HEK293 (cell line): ENCODE results near the gene PCSK6.
A peak's percentile ranks its signal among the peaks of the same experiment; 100 is the strongest.

Experiments used
- CTCF ChIA-PET: fragments of 350-600 bp; formaldehyde crosslinking; extraction: SDS; loops from one replicate; lab custom pipeline; 2021; ENCODE audit warnings: antibody characterized with exemption; lab: Yijun Ruan, JAX
- POLR2A ChIA-PET: fragments of 300-600 bp; formaldehyde crosslinking; extraction: SDS; loops from one replicate; lab custom pipeline; 2020; ENCODE audit warnings: antibody characterized with exemption, inconsistent platforms; lab: Yijun Ruan, JAX
- H3K27ac ChIP-seq: fragments of 200-500 bp; sonication (Bioruptor generic); 2 replicates; pipeline ENCODE4 v1.5.1; 2014; ENCODE audit warnings: low read depth, low read length, control low read depth, inconsistent platforms; ENCODE audit errors: extremely low read depth
- H3K36me3 ChIP-seq, 2 experiments: fragments of 200-500 bp in 1 of 2; sonication (Bioruptor generic) in 1 of 2; 1 replicate in 1 of 2; 2 replicates in 1 of 2; pipeline ENCODE4 v1.5.1; 2014 to 2017; ENCODE audit warnings: inconsistent platforms in 2 of 2, low read length in 2 of 2; ENCODE audit not compliant: control insufficient read depth in 2 of 2, insufficient read depth in 1 of 2
- H3K4me1 ChIP-seq: fragments of 200-500 bp; sonication (Bioruptor generic); 2 replicates; pipeline ENCODE4 v1.5.1; 2014; ENCODE audit warnings: mild to moderate bottlenecking, low read length, inconsistent platforms; ENCODE audit not compliant: control insufficient read depth, insufficient read depth
- H3K4me3 ChIP-seq: 2 replicates; pipeline ENCODE4 v1.5.1; 2011; ENCODE audit warnings: low read depth, mild to moderate bottlenecking, control low read depth, low read length, moderate library complexity
- H3K9me3 ChIP-seq: fragments of 200-500 bp; sonication (Bioruptor generic); 2 replicates; pipeline ENCODE4 v1.5.1; 2014; ENCODE audit warnings: low read depth, low read length, inconsistent platforms; ENCODE audit not compliant: control insufficient read depth, insufficient read depth
- EGR2 ChIP-seq: fragments of 450-650 bp; formaldehyde crosslinking; IDR thresholded peaks from 2 replicates; pipeline ENCODE4 v1.5.1; 2016; ENCODE audit warnings: low read depth, missing biosample characterization, missing genetic modification characterization
- GLIS1 ChIP-seq: fragments of 450-650 bp; formaldehyde crosslinking; IDR thresholded peaks from 2 replicates; pipeline ENCODE4 v1.5.1; 2016; ENCODE audit warnings: missing biosample characterization, missing genetic modification characterization
- INSM2 ChIP-seq: fragments of 450-650 bp; formaldehyde crosslinking; IDR thresholded peaks from 2 replicates; pipeline ENCODE4 v1.5.1; 2016; ENCODE audit warnings: missing biosample characterization, missing genetic modification characterization
- KLF10 ChIP-seq: fragments of 450-650 bp; IDR thresholded peaks from 2 replicates; pipeline ENCODE4 v1.5.1; 2018; ENCODE audit warnings: missing biosample characterization, mild to moderate bottlenecking, missing genetic modification characterization
- PRDM1 ChIP-seq: fragments of 450-650 bp; formaldehyde crosslinking; IDR thresholded peaks from 2 replicates; pipeline ENCODE4; 2016; ENCODE audit warnings: missing biosample characterization, missing genetic modification characterization
- RBAK ChIP-seq: fragments of 450-650 bp; formaldehyde crosslinking; IDR thresholded peaks from 2 replicates; pipeline ENCODE4 v1.5.1; 2016; ENCODE audit warnings: missing biosample characterization, missing genetic modification characterization
- REPIN1 ChIP-seq: fragments of 450-650 bp; formaldehyde crosslinking; IDR thresholded peaks from 2 replicates; pipeline ENCODE4 v1.5.1; 2017; ENCODE audit warnings: missing biosample characterization, missing genetic modification characterization, low read depth
- SCRT1 ChIP-seq: fragments of 450-650 bp; formaldehyde crosslinking; IDR thresholded peaks from 2 replicates; pipeline ENCODE4 v1.5.1; 2016; ENCODE audit warnings: missing biosample characterization, missing genetic modification characterization, borderline replicate concordance
- ZFP37 ChIP-seq: fragments of 450-650 bp; formaldehyde crosslinking; IDR thresholded peaks from 2 replicates; pipeline ENCODE4 v1.5.1; 2016; ENCODE audit warnings: missing biosample characterization, missing genetic modification characterization
- ZNF140 ChIP-seq: fragments of 450-650 bp; formaldehyde crosslinking; IDR thresholded peaks from 2 replicates; pipeline ENCODE4 v1.5.1; 2016; ENCODE audit warnings: missing biosample characterization, missing genetic modification characterization
- ZNF223 ChIP-seq: fragments of 450-650 bp; formaldehyde crosslinking; IDR thresholded peaks from 2 replicates; pipeline ENCODE4 v1.5.1; 2016; ENCODE audit warnings: missing biosample characterization, missing genetic modification characterization
- ZNF501 ChIP-seq: fragments of 450-650 bp; formaldehyde crosslinking; IDR thresholded peaks from 2 replicates; pipeline ENCODE4 v1.5.1; 2016; ENCODE audit warnings: missing biosample characterization, missing genetic modification characterization
- ZNF555 ChIP-seq: fragments of 450-650 bp; formaldehyde crosslinking; conservative IDR thresholded peaks from 2 replicates; pipeline ENCODE4 v1.5.1; 2017; ENCODE audit warnings: missing biosample characterization, mild to moderate bottlenecking, missing genetic modification characterization, inconsistent platforms
- ZNF560 ChIP-seq: fragments of 450-650 bp; formaldehyde crosslinking; IDR thresholded peaks from 2 replicates; pipeline ENCODE4 v1.5.1; 2017; ENCODE audit warnings: missing biosample characterization, missing genetic modification characterization, borderline replicate concordance
- ZNF600 ChIP-seq: fragments of 450-650 bp; formaldehyde crosslinking; IDR thresholded peaks from 2 replicates; pipeline ENCODE4 v1.5.1; 2016; ENCODE audit warnings: missing biosample characterization, missing genetic modification characterization
- ZNF623 ChIP-seq: fragments of 450-650 bp; formaldehyde crosslinking; IDR thresholded peaks from 2 replicates; pipeline ENCODE4 v1.5.1; 2016; ENCODE audit warnings: missing biosample characterization, missing genetic modification characterization
- ZNF624 ChIP-seq: fragments of 450-650 bp; formaldehyde crosslinking; IDR thresholded peaks from 2 replicates; pipeline ENCODE4 v1.5.1; 2017; ENCODE audit warnings: missing biosample characterization, missing genetic modification characterization
- ZNF654 ChIP-seq: fragments of 450-650 bp; formaldehyde crosslinking; IDR thresholded peaks from 2 replicates; pipeline ENCODE4 v1.5.1; 2016; ENCODE audit warnings: low read depth, missing biosample characterization, missing genetic modification characterization
- ZNF664 ChIP-seq: fragments of 450-650 bp; formaldehyde crosslinking; IDR thresholded peaks from 2 replicates; pipeline ENCODE4 v1.5.1; 2016; ENCODE audit warnings: missing biosample characterization, missing genetic modification characterization
- ZNF830 ChIP-seq: fragments of 450-650 bp; IDR thresholded peaks from 2 replicates; pipeline ENCODE4 v1.5.0; 2018; ENCODE audit warnings: missing biosample characterization, missing genetic modification characterization, low read depth, mild to moderate bottlenecking, moderate library complexity
- ZNF837 ChIP-seq: fragments of 450-650 bp; formaldehyde crosslinking; IDR thresholded peaks from 2 replicates; pipeline ENCODE4 v1.5.1; 2016; ENCODE audit warnings: missing biosample characterization, missing genetic modification characterization
- TF ChIP-seq, protein P1 (sequence below): fragments of 450-650 bp; formaldehyde crosslinking; IDR thresholded peaks from 2 replicates; pipeline ENCODE4 v1.5.1; 2016; ENCODE audit warnings: missing biosample characterization, missing genetic modification characterization
- TF ChIP-seq, protein P2 (sequence below): fragments of 450-650 bp; formaldehyde crosslinking; IDR thresholded peaks from 2 replicates; pipeline ENCODE4 v1.5.1; 2017; ENCODE audit warnings: missing biosample characterization, missing genetic modification characterization
- TF ChIP-seq, protein P3 (sequence below): fragments of 450-650 bp; formaldehyde crosslinking; IDR thresholded peaks from 2 replicates; pipeline ENCODE4 v1.5.1; 2016; ENCODE audit warnings: missing biosample characterization, missing genetic modification characterization

Gene PCSK6

GRCh38 chr15:101489599-101490407, at the start of gene PCSK6 (continued):
- peak; percentile 79 for TF ChIP-seq GLIS1 (tag by site-specific recombination)
- TF ChIP-seq SCRT1 = no peak
- TF ChIP-seq PRDM1 (tag by site-specific recombination) = no peak
- no peak for TF ChIP-seq REPIN1 (tag by site-specific recombination)
- TF ChIP-seq ZNF624 = no peak
- TF ChIP-seq ZNF555 (tag by site-specific recombination) = no peak
- TF ChIP-seq, protein P1, sequence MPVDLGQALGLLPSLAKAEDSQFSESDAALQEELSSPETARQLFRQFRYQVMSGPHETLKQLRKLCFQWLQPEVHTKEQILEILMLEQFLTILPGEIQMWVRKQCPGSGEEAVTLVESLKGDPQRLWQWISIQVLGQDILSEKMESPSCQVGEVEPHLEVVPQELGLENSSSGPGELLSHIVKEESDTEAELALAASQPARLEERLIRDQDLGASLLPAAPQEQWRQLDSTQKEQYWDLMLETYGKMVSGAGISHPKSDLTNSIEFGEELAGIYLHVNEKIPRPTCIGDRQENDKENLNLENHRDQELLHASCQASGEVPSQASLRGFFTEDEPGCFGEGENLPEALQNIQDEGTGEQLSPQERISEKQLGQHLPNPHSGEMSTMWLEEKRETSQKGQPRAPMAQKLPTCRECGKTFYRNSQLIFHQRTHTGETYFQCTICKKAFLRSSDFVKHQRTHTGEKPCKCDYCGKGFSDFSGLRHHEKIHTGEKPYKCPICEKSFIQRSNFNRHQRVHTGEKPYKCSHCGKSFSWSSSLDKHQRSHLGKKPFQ (tag by site-specific recombination) = no peak

DNA sequence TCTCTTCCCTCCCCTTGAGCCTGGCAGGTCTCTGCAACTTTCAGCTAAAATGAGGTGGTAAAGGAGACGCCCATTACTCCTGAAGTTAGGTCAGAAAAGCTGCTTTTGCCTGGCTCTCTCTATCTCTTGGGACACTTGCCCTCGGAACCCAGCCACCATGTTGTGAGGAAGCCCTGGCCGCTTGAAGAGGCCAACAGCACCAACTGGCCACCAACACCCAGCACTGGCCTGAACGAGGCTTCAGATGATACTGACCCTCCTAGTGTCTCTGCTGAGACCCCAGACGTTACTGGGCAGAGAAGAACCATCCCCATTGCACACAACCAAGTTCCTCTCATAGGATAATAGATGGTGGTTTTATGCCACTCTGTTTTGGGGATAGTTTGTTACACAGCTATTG, 49.5 kb upstream of the PCSK6 start:
- TF ChIP-seq ZNF600 (tag by site-specific recombination) = no peak
- ChIA-PET POLR2A (no interaction called here), CTCF (interaction anchor here (0.7 to 2.0 kb wide), 3 partner anchors 12 to 103 kb away, joined by 3 to 8 read pairs (median 3); no protein-coding TSS in a partner anchor)
- Histone ChIP-seq H3K4me1 (no peaks in the 10 kb centered on the region), H3K4me3 (no peak overlapping the region), H3K36me3 (no peaks in the 10 kb centered on the region), H3K9me3 (no peaks in the 10 kb centered on the region), H3K27ac (no peak overlapping the region)

- POLR2A ChIA-PET = no interaction called here
- no peaks in the 10 kb centered on the region for H3K4me1 ChIP-seq
- H3K4me3 ChIP-seq = no peak overlapping the region
- TF ChIP-seq, protein P2, sequence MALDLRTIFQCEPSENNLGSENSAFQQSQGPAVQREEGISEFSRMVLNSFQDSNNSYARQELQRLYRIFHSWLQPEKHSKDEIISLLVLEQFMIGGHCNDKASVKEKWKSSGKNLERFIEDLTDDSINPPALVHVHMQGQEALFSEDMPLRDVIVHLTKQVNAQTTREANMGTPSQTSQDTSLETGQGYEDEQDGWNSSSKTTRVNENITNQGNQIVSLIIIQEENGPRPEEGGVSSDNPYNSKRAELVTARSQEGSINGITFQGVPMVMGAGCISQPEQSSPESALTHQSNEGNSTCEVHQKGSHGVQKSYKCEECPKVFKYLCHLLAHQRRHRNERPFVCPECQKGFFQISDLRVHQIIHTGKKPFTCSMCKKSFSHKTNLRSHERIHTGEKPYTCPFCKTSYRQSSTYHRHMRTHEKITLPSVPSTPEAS (tag by site-specific recombination) = no peak
- TF ChIP-seq INSM2 (tag by site-specific recombination) (no peak), ZNF140 (no peak), ZNF623 (tag by site-specific recombination) (no peak), ZNF560 (no peak), ZNF837 (tag by site-specific recombination) (no peak), ZNF223 (tag by site-specific recombination) (no peak), ZNF624 (no peak), RBAK (tag by site-specific recombination) (no peak), ZNF501 (no peak), ZNF654 (no peak), ZNF830 (no peak), KLF10 (tag by site-specific recombination) (no peak), EGR2 (no peak), ZFP37 (tag by site-specific recombination) (no peak), ZNF664 (tag by site-specific recombination) (no peak)
- TF ChIP-seq, protein P3, sequence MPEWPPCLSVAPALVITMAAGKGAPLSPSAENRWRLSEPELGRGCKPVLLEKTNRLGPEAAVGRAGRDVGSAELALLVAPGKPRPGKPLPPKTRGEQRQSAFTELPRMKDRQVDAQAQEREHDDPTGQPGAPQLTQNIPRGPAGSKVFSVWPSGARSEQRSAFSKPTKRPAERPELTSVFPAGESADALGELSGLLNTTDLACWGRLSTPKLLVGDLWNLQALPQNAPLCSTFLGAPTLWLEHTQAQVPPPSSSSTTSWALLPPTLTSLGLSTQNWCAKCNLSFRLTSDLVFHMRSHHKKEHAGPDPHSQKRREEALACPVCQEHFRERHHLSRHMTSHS (tag by site-specific recombination) = no peak
- no peak overlapping the region for H3K27ac ChIP-seq
- H3K9me3 ChIP-seq = no peaks in the 10 kb centered on the region
- no peaks in the 10 kb centered on the region for H3K36me3 ChIP-seq
- CTCF ChIA-PET = interaction anchor here (0.9 to 2.0 kb wide), 3 partner anchors 13 to 103 kb away, joined by 3 to 10 read pairs (median 8); no protein-coding TSS in a partner anchor
Observed at GRCh38 chr15:101538177-101538576, 48.7 kb upstream of the PCSK6 start.
